Endothelial cell of umbilical vein (primary cell): ENCODE measurements around the gene CEP250. TPM values are rescaled to one million over a fixed set of nuclear protein-coding genes. Genes with fewer than 3 reads are reported as not detected.

Experiments used
- BruUV-seq: library from RNA; stranded (reverse); fragments of 400-500 nt; replicated peaks from 2 replicates; lab custom pipeline; 2021; lab: Mats Ljungman, UMichigan
- CTCF ChIA-PET: fragments of 300-600, 350-600 bp; sonication (Branson Sonifier 250); formaldehyde crosslinking; loops from one replicate; lab custom pipeline; 2021; ENCODE audit warnings: antibody characterized with exemption, inconsistent platforms; lab: Charles Lee
- POLR2A ChIA-PET: fragments of 300-600, 350-600 bp; sonication (Branson Sonifier 250); formaldehyde crosslinking; loops from one replicate; lab custom pipeline; 2021; ENCODE audit warnings: antibody characterized with exemption, inconsistent platforms; lab: Charles Lee
- DNase-seq: peaks from one replicate; pipeline ENCODE4 v3.0.0-alpha.2; 2011; ENCODE audit warnings: low read depth, low spot score
- FAIRE-seq: peaks from 2 replicates; lab custom pipeline; 2011; peaks lifted over from hg19 to GRCh38; lab: Jason Lieb, UNC
- H2AFZ ChIP-seq: 2 replicates; pipeline ENCODE4 v1.6.0; 2012; ENCODE audit warnings: low read depth, low read length, control low read depth, inconsistent platforms
- H3K27ac ChIP-seq: 2 replicates; pipeline ENCODE4 v1.5.1; 2011; ENCODE audit warnings: low read depth, mild to moderate bottlenecking, control low read depth, low read length, moderate library complexity; ENCODE audit not compliant: insufficient read depth
- H3K27me3 ChIP-seq, 2 experiments: 2 replicates each; pipeline versions ENCODE4 v1.6.0 to v1.6.1; 2011; ENCODE audit warnings: low read length in 2 of 2, mixed read lengths in 1 of 2; ENCODE audit not compliant: control insufficient read depth in 2 of 2, insufficient read depth in 2 of 2
- H3K36me3 ChIP-seq, 2 experiments: 2 replicates in 1 of 2; 3 replicates in 1 of 2; pipeline ENCODE4 v1.5.1; 2011; ENCODE audit warnings: low read length in 2 of 2, mild to moderate bottlenecking in 1 of 2, moderate library complexity in 1 of 2; ENCODE audit not compliant: control insufficient read depth in 2 of 2, insufficient read depth in 2 of 2; ENCODE audit errors: extremely low read depth in 1 of 2
- H3K4me1 ChIP-seq: 3 replicates; pipeline ENCODE4 v1.5.1; 2011; ENCODE audit warnings: mild to moderate bottlenecking, low read length; ENCODE audit not compliant: control insufficient read depth, insufficient read depth; ENCODE audit errors: extremely low read depth
- H3K4me2 ChIP-seq: 2 replicates; pipeline ENCODE4 v1.6.1; 2011; ENCODE audit warnings: low read length, control low read depth, mixed read lengths; ENCODE audit not compliant: insufficient read depth
- H3K4me3 ChIP-seq, 3 experiments: fragments of 200-600 bp in 1 of 3; sonication (generic), shearing (Covaris generic) in 1 of 3; replicated peaks in 1 of 3; 2 replicates each; pipeline ENCODE4 v1.5.1; 2011 to 2016; ENCODE audit warnings: control low read depth in 3 of 3, low read length in 3 of 3, mild to moderate bottlenecking in 2 of 3, inconsistent platforms in 1 of 3, low read depth in 1 of 3, moderate library complexity in 1 of 3; ENCODE audit not compliant: insufficient read depth in 1 of 3
- H3K79me2 ChIP-seq: 2 replicates; pipeline ENCODE4 v1.6.0; 2012; ENCODE audit warnings: low read length, inconsistent platforms; ENCODE audit not compliant: control insufficient read depth, insufficient read depth
- H3K9ac ChIP-seq: replicated peaks from 2 replicates; pipeline ENCODE3; 2011; ENCODE audit warnings: low read length, control low read depth; ENCODE audit not compliant: insufficient read depth; ENCODE audit errors: extremely low read depth
- H3K9me1 ChIP-seq: replicated peaks from 3 replicates; pipeline ENCODE4 v1.6.0; 2011; ENCODE audit warnings: mild to moderate bottlenecking, low read length; ENCODE audit not compliant: control insufficient read depth, insufficient read depth; ENCODE audit errors: extremely low read depth
- H3K9me3 ChIP-seq: replicated peaks from 2 replicates; pipeline ENCODE4 v1.5.1; 2012; ENCODE audit warnings: low read length, inconsistent platforms; ENCODE audit not compliant: control insufficient read depth, insufficient read depth
- H4K20me1 ChIP-seq: replicated peaks from 2 replicates; pipeline ENCODE3; 2011; ENCODE audit warnings: mild to moderate bottlenecking, low read length; ENCODE audit not compliant: control insufficient read depth, insufficient read depth; ENCODE audit errors: extremely low read depth
- EZH2 ChIP-seq: IDR thresholded peaks from 2 replicates; pipeline ENCODE4 v1.6.1; 2012; ENCODE audit warnings: borderline replicate concordance, low read depth, mild to moderate bottlenecking, moderate library complexity, low read length, inconsistent platforms; ENCODE audit not compliant: severe bottlenecking
- JUN ChIP-seq: IDR thresholded peaks from 2 replicates; pipeline ENCODE4 v1.6.1; 2011; ENCODE audit warnings: borderline replicate concordance, low read depth; ENCODE audit not compliant: insufficient read length, insufficient read depth
- POLR2A ChIP-seq: IDR thresholded peaks from 2 replicates; pipeline ENCODE4 v1.6.1; 2012; ENCODE audit warnings: low read depth, mild to moderate bottlenecking, control low read depth, low read length
- dilution Hi-C: fragments of 300-500 bp; cut with MboI; formaldehyde crosslinking; loops from one replicate; pipeline ENCODE4 v1.15.0; 2019; ENCODE audit warnings: low sequenced_read_pairs; ENCODE audit not compliant: extremely low pct_ligation_motif_present
- intact Hi-C: fragments of 100-400 bp; cut with micrococcal nuclease; formaldehyde crosslinking; loops from one replicate; pipeline ENCODE4 v1.10.0; 2022
- polyA plus RNA-seq, 4 experiments: library from polyadenylated mRNA; depleted of rRNA in 3 of 4; stranded (reverse) in 3 of 4; unstranded in 1 of 4; fragments of >200 nt; gene quantifications; 2 replicates each; pipeline versions ENCODE4 v1.2.1 to v1.2.3, GENCODE V29; 2011 to 2012; ENCODE audit warnings: missing spikeins in 1 of 4
- total RNA-seq: library from RNA; stranded (reverse); gene quantifications from 2 replicates; pipeline ENCODE4 v1.2.3, GENCODE V29; 2021
- TF ChIP-seq, protein P1 (sequence below), 2 donors: IDR thresholded peaks; 1 replicate in 1 of 2; 2 replicates in 1 of 2; pipeline ENCODE4 v1.5.1; 2011; ENCODE audit warnings: low read length in 2 of 2, mild to moderate bottlenecking in 2 of 2, moderate library complexity in 2 of 2, control low read depth in 1 of 2, inconsistent platforms in 1 of 2, low read depth in 1 of 2; ENCODE audit not compliant: insufficient read depth in 1 of 2; ENCODE audit errors: extremely low read depth in 1 of 2

The CEP250 gene
- total and polyA plus RNA-seq, 2 donors (not counting 3 experiments of a cell fraction or from before 2014, with no cell fraction given) = 5.3 to 58.9 TPM

DNA sequence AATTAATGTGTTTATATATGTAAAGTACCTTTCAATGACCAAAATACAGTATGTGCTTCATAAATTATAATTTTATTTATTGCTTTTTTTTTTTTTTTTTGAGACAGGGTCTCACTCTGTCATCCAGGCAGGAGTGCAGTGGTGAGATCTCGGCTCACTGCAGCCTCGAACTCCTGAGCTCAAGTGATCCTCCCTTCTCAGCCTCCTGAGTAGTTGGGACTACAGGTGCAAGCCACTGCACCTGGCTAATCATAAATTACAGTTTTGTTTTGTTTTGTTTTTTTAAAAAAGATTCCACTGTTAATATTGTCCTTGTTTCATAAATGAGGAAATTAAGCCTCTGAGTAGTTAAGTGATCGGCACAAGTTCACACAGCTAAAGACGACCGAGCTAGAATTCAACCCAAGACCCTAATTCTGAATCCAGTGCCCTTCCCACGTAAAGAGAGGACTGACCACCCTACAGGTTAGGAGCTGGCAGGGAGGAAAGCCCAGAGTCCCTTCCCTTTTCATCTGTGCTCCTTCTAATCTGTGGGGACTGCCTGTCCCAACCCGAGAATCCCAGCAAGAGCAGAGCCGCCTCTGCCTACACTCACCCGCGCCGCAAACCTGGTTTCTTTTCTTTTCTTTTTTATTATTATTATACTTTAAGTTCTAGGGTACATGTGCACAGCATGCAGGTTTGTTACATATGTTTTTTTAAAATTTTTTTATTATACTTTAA is 8.9 kb upstream of the CEP250 start:
- Histone ChIP-seq H4K20me1 (no peaks in the 10 kb centered on the region), H3K4me3 (peak overlapping the region in 1 of 3 experiments; percentile 19), H3K27ac (no peak overlapping the region), H3K9me1 (no peaks in the 10 kb centered on the region), H3K27me3 (no peaks in the 10 kb centered on the region), H3K36me3 (no peaks in the 10 kb centered on the region), H3K79me2 (no peaks in the 10 kb centered on the region), H3K9me3 (no peaks in the 10 kb centered on the region), H3K9ac (peak overlapping the region; percentile 37), H3K4me2 (peak overlapping the region; percentile 63), H3K4me1 (peaks cover 3% of the 10 kb centered on the region), H2AFZ (peak overlapping the region; percentile 90)
- CTCF ChIA-PET = interaction anchor here (0.9 to 11.2 kb wide), 20 partner anchors 9 to 302 kb away, joined by 3 to 200 read pairs (median 5); partner anchors contain the start of gene CEP250
- DNase-seq (peak; percentile 10), FAIRE-seq (peak; percentile 31)
- intact Hi-C loops (loop anchor here (1.0 to 5.0 kb wide), 2 partner anchors 34 to 142 kb away; partner anchors contain the start of gene UQCC1), dilution Hi-C loops (no loop called here)
- no TSS peak for BruUV-seq
- TF ChIP-seq EZH2 = no peak
- TF ChIP-seq JUN = no peak
- POLR2A ChIA-PET = interaction anchor here (1.1 to 1.5 kb wide), 2 partner anchors 9 to 168 kb away, joined by 3 to 4 read pairs; partner anchors contain the start of genes CEP250 and MMP24OS

DNA sequence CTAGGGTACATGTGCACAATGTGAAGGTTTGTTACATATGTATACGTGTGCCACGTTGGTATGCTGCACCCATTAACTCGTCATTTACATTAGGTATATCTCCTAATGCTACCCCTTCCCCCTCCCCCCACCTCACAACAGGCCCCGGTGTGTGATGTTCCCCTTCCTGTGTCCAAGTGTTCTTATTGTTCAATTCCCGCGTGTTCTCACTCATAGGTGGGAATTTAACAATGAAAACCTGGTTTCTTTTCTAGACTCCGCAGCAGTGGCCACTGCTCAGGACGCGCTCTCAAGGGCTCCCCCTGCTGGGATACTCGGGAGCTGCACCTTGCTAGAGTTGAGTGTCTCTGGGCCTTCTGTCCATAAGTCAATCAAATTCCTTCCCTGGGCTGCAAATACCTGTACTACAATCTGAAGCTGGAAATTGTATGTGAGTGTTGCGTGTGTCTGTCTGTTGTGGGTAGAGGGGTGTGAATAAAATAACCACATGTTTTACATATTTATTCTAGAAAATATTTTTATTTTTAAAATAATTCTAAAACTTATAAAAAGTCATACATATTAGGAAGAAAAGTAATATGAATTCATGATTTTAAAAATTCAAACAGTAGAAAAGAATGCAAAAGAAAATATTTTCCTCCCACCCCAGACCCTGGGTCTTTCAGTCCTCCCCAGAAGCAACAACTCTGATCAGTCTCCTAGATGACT is 8.2 kb upstream of the CEP250 start:
- dilution Hi-C loops (no loop called here), intact Hi-C loops (loop anchor here (1.0 to 5.0 kb wide), 2 partner anchors 35 to 143 kb away; partner anchors contain the start of gene UQCC1)
- H4K20me1 ChIP-seq = no peaks in the 10 kb centered on the region
- H3K27me3 ChIP-seq = no peaks in the 10 kb centered on the region
- H3K4me3 ChIP-seq = peak overlapping the region; percentile 21 to 42 (median 22)
- H2AFZ ChIP-seq = peak overlapping the region; percentile 60
- H3K27ac ChIP-seq = no peak overlapping the region
- DNase-seq = peak; percentile 90
- peak overlapping the region; percentile 37 for H3K9ac ChIP-seq
- H3K36me3 ChIP-seq = no peaks in the 10 kb centered on the region
- no peaks in the 10 kb centered on the region for H3K9me1 ChIP-seq
- no peak for TF ChIP-seq POLR2A
- TF ChIP-seq, protein P1, sequence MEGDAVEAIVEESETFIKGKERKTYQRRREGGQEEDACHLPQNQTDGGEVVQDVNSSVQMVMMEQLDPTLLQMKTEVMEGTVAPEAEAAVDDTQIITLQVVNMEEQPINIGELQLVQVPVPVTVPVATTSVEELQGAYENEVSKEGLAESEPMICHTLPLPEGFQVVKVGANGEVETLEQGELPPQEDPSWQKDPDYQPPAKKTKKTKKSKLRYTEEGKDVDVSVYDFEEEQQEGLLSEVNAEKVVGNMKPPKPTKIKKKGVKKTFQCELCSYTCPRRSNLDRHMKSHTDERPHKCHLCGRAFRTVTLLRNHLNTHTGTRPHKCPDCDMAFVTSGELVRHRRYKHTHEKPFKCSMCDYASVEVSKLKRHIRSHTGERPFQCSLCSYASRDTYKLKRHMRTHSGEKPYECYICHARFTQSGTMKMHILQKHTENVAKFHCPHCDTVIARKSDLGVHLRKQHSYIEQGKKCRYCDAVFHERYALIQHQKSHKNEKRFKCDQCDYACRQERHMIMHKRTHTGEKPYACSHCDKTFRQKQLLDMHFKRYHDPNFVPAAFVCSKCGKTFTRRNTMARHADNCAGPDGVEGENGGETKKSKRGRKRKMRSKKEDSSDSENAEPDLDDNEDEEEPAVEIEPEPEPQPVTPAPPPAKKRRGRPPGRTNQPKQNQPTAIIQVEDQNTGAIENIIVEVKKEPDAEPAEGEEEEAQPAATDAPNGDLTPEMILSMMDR (IDR thresholded peaks at IDR 0.05; ENCODE audit: extremely low read depth in 1 of 2, insufficient read depth in 1 of 2, low read depth in 1 of 2, low read length in 2 of 2) = peak; percentile 87 to 94
- no peaks in the 10 kb centered on the region for H3K79me2 ChIP-seq
- no TSS peak for BruUV-seq
- FAIRE-seq = peak; percentile 93
- peak overlapping the region; percentile 49 for H3K4me2 ChIP-seq
- ChIA-PET POLR2A (interaction anchor here (1.1 to 1.5 kb wide), 2 partner anchors 8 to 169 kb away, joined by 3 to 4 read pairs; partner anchors contain the start of genes CEP250 and MMP24OS), CTCF (interaction anchor here (0.6 to 3.0 kb wide), 32 partner anchors 8 to 540 kb away, joined by 3 to 61 read pairs (median 5); partner anchors contain the start of genes CEP250, EIF6, GDF5 and MMP24OS)
- peaks cover 3% of the 10 kb centered on the region for H3K4me1 ChIP-seq
- no peaks in the 10 kb centered on the region for H3K9me3 ChIP-seq
